T-cell (primary cell): ENCODE results near the gene LXN. TPM values are rescaled to one million over a fixed set of nuclear protein-coding genes. Genes with fewer than 3 reads are reported as not detected.
"Not testable (repeated sequence)": the region's sequence is repeated elsewhere in the genome, so short reads cannot be mapped to it uniquely, and the experiment has no call there.

Experiments
- ATAC-seq, 4 experiments: fragments of 200-7000 bp in 3 of 4; fragments of 150-1000 bp in 1 of 4; cut with Tn5 transposase; replicated peaks in 1 of 4; 1 replicate in 3 of 4; 2 replicates in 1 of 4; pipeline ENCODE4 v1.10.0; 2021; ENCODE audit warnings: moderate library complexity in 3 of 4, mild to moderate bottlenecking in 2 of 4, moderate number of reproducible peaks in 1 of 4
- CTCF ChIA-PET, 2 donors: fragments of 300-600 bp; sonication (Branson Sonifier 250); formaldehyde crosslinking; loops; one replicate each; lab custom pipeline; 2022; ENCODE audit warnings: antibody characterized with exemption in 2 of 2; lab: Charles Lee
- POLR2A ChIA-PET, 2 donors: fragments of 300-600 bp; sonication (Branson Sonifier 250); formaldehyde crosslinking; loops; one replicate each; lab custom pipeline; 2022; ENCODE audit warnings: antibody characterized with exemption in 2 of 2; lab: Charles Lee
- DNase-seq, 35 experiments: peaks; one replicate each; pipeline versions ENCODE4 v3.0.0 to v3.0.0-alpha.2; 2013 to 2023
- H3K27ac ChIP-seq: one replicate; pipeline ENCODE4 v1.5.1; 2013; ENCODE audit warnings: low read length
- H3K27me3 ChIP-seq, 2 experiments: replicated peaks in 1 of 2; 1 replicate in 1 of 2; 2 replicates in 1 of 2; pipeline versions ENCODE4 v1.6.1 to v1.7.0; 2013; ENCODE audit warnings: low read length in 1 of 2, mixed read lengths in 1 of 2; ENCODE audit not compliant: control insufficient read depth in 2 of 2, insufficient read depth in 2 of 2; ENCODE audit errors: extremely low read depth in 1 of 2
- H3K36me3 ChIP-seq, 2 donors: 1 replicate in 1 of 2; 2 replicates in 1 of 2; pipeline versions ENCODE4 v1.6.1 to v1.7.0; 2013; ENCODE audit warnings: low read length in 1 of 2; ENCODE audit not compliant: control insufficient read depth in 2 of 2, insufficient read depth in 1 of 2; ENCODE audit errors: extremely low read depth in 1 of 2
- H3K4me1 ChIP-seq, 2 experiments: 1 replicate in 1 of 2; 2 replicates in 1 of 2; pipeline versions ENCODE4 v1.6.1 to v1.7.0; 2013; ENCODE audit warnings: low read length in 2 of 2, mixed read lengths in 1 of 2; ENCODE audit not compliant: insufficient read depth in 2 of 2, control insufficient read depth in 1 of 2; ENCODE audit errors: extremely low read depth in 1 of 2
- H3K4me3 ChIP-seq, 2 donors: 1 replicate in 1 of 2; 2 replicates in 1 of 2; pipeline versions ENCODE4 v1.5.1 to v1.7.0; 2013; ENCODE audit warnings: mild to moderate bottlenecking in 2 of 2, low read length in 1 of 2, moderate library complexity in 1 of 2; ENCODE audit not compliant: control insufficient read depth in 1 of 2; ENCODE audit errors: extremely low read depth in 1 of 2
- H3K9me3 ChIP-seq: 2 replicates; pipeline ENCODE4 v1.7.0; 2013
- H3K27ac Mint-ChIP-seq, 2 donors: one replicate each; pipeline ENCODE4 v1.8.0; 2020 to 2021; ENCODE audit warnings: mild to moderate bottlenecking in 2 of 2, mixed read lengths in 2 of 2
- H3K27me3 Mint-ChIP-seq, 2 donors: one replicate each; pipeline ENCODE4 v1.8.0; 2021 to 2022; ENCODE audit warnings: mixed read lengths in 2 of 2
- H3K36me3 Mint-ChIP-seq: one replicate; pipeline ENCODE4 v1.8.0; 2021; ENCODE audit warnings: mixed read lengths
- H3K4me1 Mint-ChIP-seq, 3 donors: one replicate each; pipeline ENCODE4 v1.8.0; 2020 to 2022; ENCODE audit warnings: mixed read lengths in 3 of 3, mild to moderate bottlenecking in 1 of 3
- H3K4me3 Mint-ChIP-seq, 3 donors: one replicate each; pipeline ENCODE4 v1.8.0; 2020 to 2022; ENCODE audit warnings: mild to moderate bottlenecking in 3 of 3, mixed read lengths in 3 of 3, moderate library complexity in 3 of 3
- H3K9me3 Mint-ChIP-seq, 3 donors: one replicate each; pipeline ENCODE4 v1.8.0; 2020 to 2022; ENCODE audit warnings: mixed read lengths in 3 of 3
- WGBS: methylation state at CpG from one replicate; pipeline ENCODE4 v1.1.5; 2013; ENCODE audit warnings: missing lambda C conversion rate; ENCODE audit not compliant: insufficient coverage; 5-methylcytosine and 5-hydroxymethylcytosine counted together
- total RNA-seq, 35 experiments: library from RNA in 6 of 35; stranded (reverse) in 6 of 35; fragments of 120-200 nt in 1 of 35; gene quantifications; one replicate each; pipeline versions ENCODE4 v1.2.1 to v1.2.4 and lab custom pipeline; 2013 to 2026

LXN gene
- total RNA-seq, 5 donors from 2014 or later (not counting 1 experiment from before 2014, with no cell fraction given): 2.5 to 6.7 (median 3.9) TPM

- Mint-ChIP-seq H3K9me3 (no peaks in the 10 kb centered on the region), H3K36me3 (peaks cover 42% of the 10 kb centered on the region), H3K27ac (no peak overlapping the region), H3K4me3 (no peak overlapping the region), H3K4me1 (peaks cover 12 to 19% (median 15%) of the 10 kb centered on the region in 3 donors), H3K27me3 (no peaks in the 10 kb centered on the region)
- H3K27me3 ChIP-seq: no peaks in the 10 kb centered on the region
- peaks cover 0 to 5% of the 10 kb centered on the region in 2 donors for H3K36me3 ChIP-seq
- no CpG with 5 or more reads among the region's 4 CpGs for WGBS
- CTCF ChIA-PET: interaction anchor here in 1 of 2 donors (0.6 to 0.7 kb wide), 3 partner anchors 22 to 92 kb away, joined by 3 to 6 read pairs (median 3); no protein-coding TSS in a partner anchor
- ATAC-seq: no peak
- H3K27ac ChIP-seq: no peak overlapping the region
- POLR2A ChIA-PET: no interaction called here
- no peaks in the 10 kb centered on the region for H3K9me3 ChIP-seq
- H3K4me3 ChIP-seq: no peak overlapping the region
- no peak for DNase-seq
- H3K4me1 ChIP-seq: no peaks in the 10 kb centered on the region
These were observed 29.1 kb upstream of the LXN start for GRCh38 chr3:158701420-158702065.

DNA sequence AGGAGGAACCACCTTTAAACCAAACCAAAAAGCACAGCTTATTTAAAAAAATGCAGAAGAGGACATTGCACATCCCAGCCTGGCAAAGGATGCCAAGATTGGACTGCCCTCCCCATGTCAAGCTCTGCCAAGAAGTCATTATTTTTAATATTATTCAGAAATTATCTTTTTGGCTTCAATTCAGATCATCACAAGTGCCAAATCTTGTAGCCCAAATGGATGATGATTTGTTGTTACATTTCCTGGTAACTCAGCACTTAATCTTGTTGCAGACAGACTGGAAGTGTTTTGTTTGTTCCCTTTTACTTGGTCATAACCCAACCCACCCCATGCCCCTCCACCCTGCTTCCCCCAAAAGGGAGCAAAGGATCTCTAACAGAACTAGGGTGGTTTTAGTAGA, 28.1 kb upstream of the LXN start:
- Mint-ChIP-seq H3K4me3 (no peak overlapping the region), H3K27ac (no peak overlapping the region), H3K9me3 (no peaks in the 10 kb centered on the region), H3K4me1 (peaks cover 12 to 19% (median 15%) of the 10 kb centered on the region in 3 donors), H3K27me3 (no peaks in the 10 kb centered on the region), H3K36me3 (peaks cover 39% of the 10 kb centered on the region)
- Histone ChIP-seq H3K9me3 (no peaks in the 10 kb centered on the region), H3K4me3 (no peak overlapping the region), H3K4me1 (no peaks in the 10 kb centered on the region), H3K27ac (no peak overlapping the region), H3K27me3 (no peaks in the 10 kb centered on the region), H3K36me3 (peaks cover 0 to 5% of the 10 kb centered on the region in 2 donors)
- ChIA-PET POLR2A (no interaction called here), CTCF (interaction anchor here in 1 of 2 donors (0.7 kb wide), 1 partner anchor 91 kb away, joined by 6 read pairs; no protein-coding TSS in a partner anchor)
- DNase-seq: no peak
- no peak for ATAC-seq

- H3K27ac ChIP-seq: no peak overlapping the region
- ATAC-seq: no peak
- no peak overlapping the region for H3K4me3 ChIP-seq
- H3K9me3 ChIP-seq: no peaks in the 10 kb centered on the region
- H3K36me3 ChIP-seq: peaks cover 0 to 19% of the 10 kb centered on the region in 2 donors
- no peaks in the 10 kb centered on the region for H3K27me3 ChIP-seq
- no peak for DNase-seq
- ChIA-PET CTCF (interaction anchor here in 1 of 2 donors (0.6 to 0.9 kb wide), 2 partner anchors 31 to 100 kb away, joined by 3 read pairs; no protein-coding TSS in a partner anchor), POLR2A (no interaction called here)
- Mint-ChIP-seq H3K9me3 (peaks cover 0 to 4% (median 0%) of the 10 kb centered on the region in 3 donors), H3K4me1 (peaks cover 0 to 3% (median 2%) of the 10 kb centered on the region in 3 donors), H3K36me3 (peaks cover 48% of the 10 kb centered on the region), H3K27ac (no peak overlapping the region), H3K27me3 (no peaks in the 10 kb centered on the region), H3K4me3 (no peak overlapping the region)
- H3K4me1 ChIP-seq: no peaks in the 10 kb centered on the region
- no CpG with 5 or more reads among the region's 2 CpGs for WGBS
These were observed 24.2 kb upstream of the LXN start for GRCh38 chr3:158696618-158697017.

DNA sequence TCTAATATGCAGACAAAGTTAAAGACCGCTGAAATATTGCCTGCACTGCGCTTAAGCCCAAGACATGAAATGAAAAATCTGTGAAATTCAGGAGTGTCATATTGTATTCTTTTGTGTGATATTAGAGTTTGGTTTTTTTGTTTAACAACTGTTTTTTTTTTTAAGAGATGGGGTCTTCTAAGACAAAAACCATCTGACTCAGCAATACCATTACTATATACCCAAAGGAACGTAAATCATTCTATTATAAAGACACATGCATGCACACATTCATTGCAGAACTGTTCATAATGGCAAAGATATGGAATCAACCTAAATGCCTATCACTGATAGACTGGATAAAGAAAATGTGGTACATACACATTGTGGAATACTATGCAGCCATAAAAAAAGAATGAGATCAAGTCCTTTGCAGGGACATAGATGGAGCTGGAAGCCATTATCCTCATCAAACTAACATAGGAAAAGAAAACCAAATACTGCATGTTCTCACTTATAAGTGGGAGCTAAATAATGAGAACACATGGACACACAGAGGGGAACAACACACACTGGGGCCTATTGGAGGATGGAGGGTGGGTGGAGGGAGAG, 21.5 kb upstream of the LXN start:
- H3K4me3 ChIP-seq, H3K27ac ChIP-seq, H3K27me3 Mint-ChIP-seq, ATAC-seq, H3K4me1 ChIP-seq, CTCF ChIA-PET, H3K4me1 Mint-ChIP-seq, H3K27ac Mint-ChIP-seq, H3K9me3 Mint-ChIP-seq, POLR2A ChIA-PET, H3K9me3 ChIP-seq, DNase-seq, H3K27me3 ChIP-seq, H3K4me3 Mint-ChIP-seq: not testable (repeated sequence)
- H3K36me3 ChIP-seq: peaks cover 0 to 32% of the 10 kb centered on the region in 2 donors
- 75% methylated on average over 2 of the region's 3 CpGs for WGBS
- peaks cover 57% of the 10 kb centered on the region for H3K36me3 Mint-ChIP-seq

DNA sequence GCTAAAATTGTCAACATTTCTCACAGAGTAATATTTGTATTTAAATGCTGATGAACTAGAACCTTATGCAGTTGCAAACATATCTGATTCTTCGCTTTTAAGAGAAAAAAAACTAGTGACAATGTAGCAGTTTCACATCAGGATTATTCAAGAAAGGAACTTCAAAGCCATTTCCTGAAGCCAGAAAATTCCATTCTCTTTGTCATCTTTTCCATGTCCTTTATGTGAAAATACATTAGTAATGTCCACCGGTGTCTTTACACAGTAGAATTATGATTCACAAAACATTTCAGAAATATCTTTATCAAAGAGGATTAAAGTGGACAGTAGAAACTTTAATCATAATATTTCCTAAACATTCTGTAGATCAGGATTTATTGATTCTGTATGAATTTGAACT, 12.7 kb upstream of the LXN start:
- ChIA-PET CTCF (interaction anchor here in 1 of 2 donors (0.6 kb wide), 1 partner anchor 1714 kb away, joined by 11 read pairs; the partner anchor contains the start of gene IFT80), POLR2A (no interaction called here)
- Histone ChIP-seq H3K27me3 (no peaks in the 10 kb centered on the region), H3K4me3 (no peak overlapping the region), H3K9me3 (no peaks in the 10 kb centered on the region), H3K36me3 (peaks cover 0 to 36% of the 10 kb centered on the region in 2 donors), H3K4me1 (no peaks in the 10 kb centered on the region), H3K27ac (no peak overlapping the region)
- ATAC-seq (no peak), DNase-seq (no peak)
- H3K27me3 Mint-ChIP-seq: no peaks in the 10 kb centered on the region
- H3K4me3 Mint-ChIP-seq: no peak overlapping the region
- no peak overlapping the region for H3K27ac Mint-ChIP-seq
- no peaks in the 10 kb centered on the region for H3K9me3 Mint-ChIP-seq
- no CpG with 5 or more reads among the region's 2 CpGs for WGBS
- H3K4me1 Mint-ChIP-seq: no peaks in the 10 kb centered on the region
- H3K36me3 Mint-ChIP-seq: peaks cover 37% of the 10 kb centered on the region

- no peaks in the 10 kb centered on the region for H3K27me3 ChIP-seq
- no peak overlapping the region for H3K4me3 ChIP-seq
- H3K9me3 Mint-ChIP-seq: no peaks in the 10 kb centered on the region
- WGBS: 80% methylated on average over 1 of the region's 5 CpGs
- no peak for DNase-seq
- ATAC-seq: no peak
- no peaks in the 10 kb centered on the region for H3K4me1 Mint-ChIP-seq
- ChIA-PET POLR2A (interaction anchor here in 1 of 2 donors (0.5 kb wide), 1 partner anchor 574 kb away, joined by 8 read pairs; the partner anchor contains the start of gene RSRC1), CTCF (interaction anchor here in 1 of 2 donors (0.6 to 0.9 kb wide), 3 partner anchors 35 to 136 kb away, joined by 3 to 6 read pairs (median 3); no protein-coding TSS in a partner anchor)
- H3K36me3 Mint-ChIP-seq: peaks cover 33% of the 10 kb centered on the region
- no peaks in the 10 kb centered on the region for H3K4me1 ChIP-seq
- H3K9me3 ChIP-seq: no peaks in the 10 kb centered on the region
- peaks cover 0 to 35% of the 10 kb centered on the region in 2 donors for H3K36me3 ChIP-seq
- no peak overlapping the region for H3K4me3 Mint-ChIP-seq
- H3K27ac Mint-ChIP-seq: no peak overlapping the region
- no peak overlapping the region for H3K27ac ChIP-seq
- H3K27me3 Mint-ChIP-seq: no peaks in the 10 kb centered on the region
These were observed 10.9 kb upstream of the LXN start for GRCh38 chr3:158683230-158683962.
